ENCODE measurements around the gene RGL4. TPM values are rescaled to one million over a fixed set of nuclear protein-coding genes. Genes with fewer than 3 reads are reported as not detected.
"Not testable (repeated sequence)": the region's sequence is repeated elsewhere in the genome, so short reads cannot be mapped to it uniquely, and the experiment has no call there.

Gene RGL4
- not detected in 2 replicates for total RNA-seq (2014; rRNA removed; shearing (Covaris generic))
- polyA plus RNA-seq (2015; cell fraction: cytosol; rRNA removed): not detected in 2 replicates
- polyA plus RNA-seq (2015; cell fraction: nucleus; rRNA removed): not detected in 2 replicates

- no peak for DNase-seq (ENCODE audit: low read depth, low spot score)
- in situ Hi-C loops (cut with HindIII; ENCODE audit: low pct_unique_long_range_greater_than_20kb, low sequenced_read_pairs): no loop called here
These were observed at the start of gene RGL4 for GRCh38 chr22:23690713-23691112. Gene RGL4 (plus strand): TSS chr22:23691013. CDS start chr22:23692031, 1,018 bp downstream.

GRCh38 chr22:23646526-23646925 lies 44.3 kb upstream of the RGL4 start:
- in situ Hi-C loops (cut with HindIII; ENCODE audit: low pct_unique_long_range_greater_than_20kb, low sequenced_read_pairs); DNase-seq (ENCODE audit: low read depth, low spot score): not testable (repeated sequence)

GRCh38 chr22:23649071-23649501 lies 41.7 kb upstream of the RGL4 start:
- no peak for DNase-seq (ENCODE audit: low read depth, low spot score)
- in situ Hi-C loops (cut with HindIII; ENCODE audit: low pct_unique_long_range_greater_than_20kb, low sequenced_read_pairs): no loop called here

GRCh38 chr22:23651676-23652075 lies 39.1 kb upstream of the RGL4 start:
- DNase-seq (ENCODE audit: low read depth, low spot score): no peak
- in situ Hi-C loops (cut with HindIII; ENCODE audit: low pct_unique_long_range_greater_than_20kb, low sequenced_read_pairs): no loop called here

GRCh38 chr22:23652286-23652685 lies 38.5 kb upstream of the RGL4 start:
- no peak for DNase-seq (ENCODE audit: low read depth, low spot score)
- in situ Hi-C loops (cut with HindIII; ENCODE audit: low pct_unique_long_range_greater_than_20kb, low sequenced_read_pairs): no loop called here

GRCh38 chr22:23652711-23653110 lies 38.1 kb upstream of the RGL4 start:
- DNase-seq (ENCODE audit: low read depth, low spot score): no peak
- in situ Hi-C loops (cut with HindIII; ENCODE audit: low pct_unique_long_range_greater_than_20kb, low sequenced_read_pairs): no loop called here

- in situ Hi-C loops (cut with HindIII; ENCODE audit: low pct_unique_long_range_greater_than_20kb, low sequenced_read_pairs): no loop called here
- no peak for DNase-seq (ENCODE audit: low read depth, low spot score)
These were observed 34.8 kb upstream of the RGL4 start for GRCh38 chr22:23655891-23656475.

- in situ Hi-C loops (cut with HindIII; ENCODE audit: low pct_unique_long_range_greater_than_20kb, low sequenced_read_pairs): no loop called here
These were observed 33.1 kb upstream of the RGL4 start for GRCh38 chr22:23657727-23658126.

GRCh38 chr22:23660381-23660780 lies 30.4 kb upstream of the RGL4 start:
- DNase-seq (ENCODE audit: low read depth, low spot score); in situ Hi-C loops (cut with HindIII; ENCODE audit: low pct_unique_long_range_greater_than_20kb, low sequenced_read_pairs): not testable (repeated sequence)

More at GRCh38 chr22:23657727-23658126, 33.1 kb upstream of the RGL4 start:
- no peak for DNase-seq (ENCODE audit: low read depth, low spot score)

GRCh38 chr22:23670378-23671295 lies 20.2 kb upstream of the RGL4 start:
- DNase-seq (ENCODE audit: low read depth, low spot score): no peak
- in situ Hi-C loops (cut with HindIII; ENCODE audit: low pct_unique_long_range_greater_than_20kb, low sequenced_read_pairs): no loop called here

GRCh38 chr22:23671387-23671786 lies 19.4 kb upstream of the RGL4 start:
- in situ Hi-C loops (cut with HindIII; ENCODE audit: low pct_unique_long_range_greater_than_20kb, low sequenced_read_pairs); DNase-seq (ENCODE audit: low read depth, low spot score): not testable (repeated sequence)

- DNase-seq (ENCODE audit: low read depth, low spot score); in situ Hi-C loops (cut with HindIII; ENCODE audit: low pct_unique_long_range_greater_than_20kb, low sequenced_read_pairs): not testable (repeated sequence)
These were observed 18.3 kb upstream of the RGL4 start for GRCh38 chr22:23672307-23673049.

GRCh38 chr22:23673050-23673620 lies 17.7 kb upstream of the RGL4 start:
- in situ Hi-C loops (cut with HindIII; ENCODE audit: low pct_unique_long_range_greater_than_20kb, low sequenced_read_pairs): no loop called here
- no peak for DNase-seq (ENCODE audit: low read depth, low spot score)

- in situ Hi-C loops (cut with HindIII; ENCODE audit: low pct_unique_long_range_greater_than_20kb, low sequenced_read_pairs): no loop called here
- no peak for DNase-seq (ENCODE audit: low read depth, low spot score)
These were observed 16.8 kb upstream of the RGL4 start for GRCh38 chr22:23673826-23674690.

GRCh38 chr22:23674886-23675501 lies 15.8 kb upstream of the RGL4 start:
- DNase-seq (ENCODE audit: low read depth, low spot score); in situ Hi-C loops (cut with HindIII; ENCODE audit: low pct_unique_long_range_greater_than_20kb, low sequenced_read_pairs): not testable (repeated sequence)
